GM12878 (cell line): Measurements from ENCODE around the gene ANKRD24. TPM values are rescaled to one million over a fixed set of nuclear protein-coding genes. Genes with fewer than 3 reads are reported as not detected.

Experiments used
- BCLAF1 ChIP-seq: fragments of 450-650 bp; IDR thresholded peaks from 2 replicates; pipeline ENCODE4 v1.6.1; 2017; ENCODE audit warnings: antibody characterized with exemption, mild to moderate bottlenecking, moderate library complexity
- BRCA1 ChIP-seq: IDR thresholded peaks from 2 replicates; pipeline ENCODE4 v1.6.1; 2011; ENCODE audit warnings: low read depth, low read length, improper control_type of control experiment
- CREM ChIP-seq: IDR thresholded peaks from 2 replicates; pipeline ENCODE4 v1.6.1; 2014; ENCODE audit warnings: antibody characterized with exemption, low read depth
- ESRRA ChIP-seq: IDR thresholded peaks from 2 replicates; pipeline ENCODE4 v1.6.1; 2012; ENCODE audit warnings: mild to moderate bottlenecking, low read length, improper control_type of control experiment
- HDGF ChIP-seq: fragments of 450-650 bp; IDR thresholded peaks from 2 replicates; pipeline ENCODE4 v1.6.1; 2016; ENCODE audit warnings: antibody characterized with exemption
- MTA3 ChIP-seq: IDR thresholded peaks from 2 replicates; pipeline ENCODE4 v1.6.1; 2012; ENCODE audit warnings: low read length, inconsistent platforms, borderline replicate concordance
- SIN3A ChIP-seq: IDR thresholded peaks from 2 replicates; pipeline ENCODE4 v1.6.1; 2012; ENCODE audit warnings: low read depth, low read length, improper control_type of control experiment
- SP1 ChIP-seq: IDR thresholded peaks from one replicate; pipeline ENCODE4 v1.6.1; 2011; ENCODE audit warnings: low read depth, low read length
- TARDBP ChIP-seq: IDR thresholded peaks from 2 replicates; pipeline ENCODE4 v1.6.1; 2016; ENCODE audit warnings: borderline replicate concordance
- YBX1 ChIP-seq: fragments of 450-650 bp; IDR thresholded peaks from 2 replicates; pipeline ENCODE4 v1.6.1; 2016; ENCODE audit warnings: antibody characterized with exemption
- ZNF24 ChIP-seq: fragments of 450-650 bp; IDR thresholded peaks from 2 replicates; pipeline ENCODE4 v1.6.1; 2017; ENCODE audit warnings: antibody characterized with exemption, mild to moderate bottlenecking
- ZNF687 ChIP-seq: fragments of 450-650 bp; IDR thresholded peaks from 2 replicates; pipeline ENCODE4 v1.6.1; 2017; ENCODE audit warnings: mild to moderate bottlenecking, moderate library complexity
- polyA plus RNA-seq, 11 experiments: library from polyadenylated mRNA; depleted of rRNA in 4 of 11; unstranded in 6 of 11; stranded (reverse) in 5 of 11; fragments of >200 nt; fragmentation: Nextera tagmentation in 4 of 11; fragmentation: Illumina TruSeq in 1 of 11; extraction: Ambion mirVana in 4 of 11; extraction: Trizol in 1 of 11; gene quantifications; 1 replicate in 1 of 11; 2 replicates in 10 of 11; pipeline versions ENCODE4 v1.2.1 to v1.2.3, GENCODE V29; 2011 to 2016; ENCODE audit warnings: inconsistent platforms in 2 of 11, missing spikeins in 2 of 11, low read depth in 1 of 11
- total RNA-seq, 4 experiments: library from RNA; depleted of rRNA in 3 of 4; stranded (reverse); fragments of >200 nt in 3 of 4; fragmentation: Illumina TruSeq in 1 of 4; extraction: Trizol in 1 of 4; gene quantifications; 2 replicates each; pipeline versions ENCODE4 v1.2.1 to v1.2.3, GENCODE V29; 2013 to 2021
- TF ChIP-seq, protein P1 (sequence below): fragments of 450-650 bp; IDR thresholded peaks from 2 replicates; pipeline ENCODE4 v1.6.1; 2016; ENCODE audit warnings: mild to moderate bottlenecking, moderate library complexity, borderline replicate concordance
- TF ChIP-seq, protein P2 (sequence below): fragments of 450-650 bp; IDR thresholded peaks from 2 replicates; pipeline ENCODE4 v1.6.1; 2014; ENCODE audit warnings: mild to moderate bottlenecking
- TF ChIP-seq, protein P3 (sequence below): fragments of 450-650 bp; IDR thresholded peaks from 2 replicates; pipeline ENCODE4 v1.6.1; 2017; ENCODE audit warnings: mild to moderate bottlenecking

Gene ANKRD24
- total and polyA plus RNA-seq, 10 of the 15 experiments (the other 5 are each of a cell fraction or from before 2014, with no cell fraction given): 0.02 to 0.59 (median 0.35) TPM; not detected in 1

DNA sequence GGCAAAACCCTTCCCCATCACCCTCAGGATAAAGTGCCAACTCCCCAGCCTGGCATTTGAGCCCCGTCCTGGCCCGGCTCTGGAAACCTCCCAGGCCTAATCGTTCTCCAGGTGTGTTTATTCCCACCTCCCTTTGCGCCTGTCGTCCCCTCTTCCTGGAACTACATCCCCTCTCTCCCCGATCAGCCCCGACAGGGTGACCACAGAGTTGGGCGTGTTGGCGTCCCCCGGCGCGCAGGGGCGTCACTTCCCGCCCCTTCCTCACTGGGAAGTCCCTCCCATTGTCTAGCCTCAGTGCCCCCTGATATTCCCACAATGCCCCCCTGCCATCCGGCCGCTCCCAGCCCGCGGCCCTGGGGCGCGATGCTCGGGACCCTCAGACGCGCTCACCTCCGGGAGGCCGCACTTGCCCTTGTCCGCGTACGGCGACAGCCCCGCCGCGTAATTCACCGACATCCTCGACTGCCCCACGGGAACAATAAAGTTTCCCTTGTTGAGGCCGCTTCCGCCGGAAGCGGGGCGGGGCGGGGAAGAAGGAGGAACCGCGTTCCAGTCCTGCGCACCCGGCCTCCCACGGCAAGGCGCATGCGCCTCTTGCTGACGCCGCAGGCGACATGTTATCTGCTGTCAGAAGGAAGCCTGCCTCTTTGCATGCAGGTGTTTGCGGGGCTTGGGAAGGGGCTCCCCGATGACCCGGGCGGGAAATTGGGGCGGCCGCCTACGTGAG, at the start of gene ANKRD24, which contains the start of gene SIRT6 (continued):
- TF ChIP-seq SP1 (peak; percentile 59), ZNF24 (no peak), ESRRA (peak; percentile 65; the same call in 1 of the 2 replicates), TARDBP (peak; percentile 99), ZNF687 (peak; percentile 55; the same call in 1 of the 2 replicates), SIN3A (peak; percentile 87), BCLAF1 (no peak), YBX1 (no peak), CREM (peak; percentile 74; the same call in 1 of the 2 replicates), HDGF (no peak), BRCA1 (no peak), MTA3 (no peak)
- TF ChIP-seq, protein P1, sequence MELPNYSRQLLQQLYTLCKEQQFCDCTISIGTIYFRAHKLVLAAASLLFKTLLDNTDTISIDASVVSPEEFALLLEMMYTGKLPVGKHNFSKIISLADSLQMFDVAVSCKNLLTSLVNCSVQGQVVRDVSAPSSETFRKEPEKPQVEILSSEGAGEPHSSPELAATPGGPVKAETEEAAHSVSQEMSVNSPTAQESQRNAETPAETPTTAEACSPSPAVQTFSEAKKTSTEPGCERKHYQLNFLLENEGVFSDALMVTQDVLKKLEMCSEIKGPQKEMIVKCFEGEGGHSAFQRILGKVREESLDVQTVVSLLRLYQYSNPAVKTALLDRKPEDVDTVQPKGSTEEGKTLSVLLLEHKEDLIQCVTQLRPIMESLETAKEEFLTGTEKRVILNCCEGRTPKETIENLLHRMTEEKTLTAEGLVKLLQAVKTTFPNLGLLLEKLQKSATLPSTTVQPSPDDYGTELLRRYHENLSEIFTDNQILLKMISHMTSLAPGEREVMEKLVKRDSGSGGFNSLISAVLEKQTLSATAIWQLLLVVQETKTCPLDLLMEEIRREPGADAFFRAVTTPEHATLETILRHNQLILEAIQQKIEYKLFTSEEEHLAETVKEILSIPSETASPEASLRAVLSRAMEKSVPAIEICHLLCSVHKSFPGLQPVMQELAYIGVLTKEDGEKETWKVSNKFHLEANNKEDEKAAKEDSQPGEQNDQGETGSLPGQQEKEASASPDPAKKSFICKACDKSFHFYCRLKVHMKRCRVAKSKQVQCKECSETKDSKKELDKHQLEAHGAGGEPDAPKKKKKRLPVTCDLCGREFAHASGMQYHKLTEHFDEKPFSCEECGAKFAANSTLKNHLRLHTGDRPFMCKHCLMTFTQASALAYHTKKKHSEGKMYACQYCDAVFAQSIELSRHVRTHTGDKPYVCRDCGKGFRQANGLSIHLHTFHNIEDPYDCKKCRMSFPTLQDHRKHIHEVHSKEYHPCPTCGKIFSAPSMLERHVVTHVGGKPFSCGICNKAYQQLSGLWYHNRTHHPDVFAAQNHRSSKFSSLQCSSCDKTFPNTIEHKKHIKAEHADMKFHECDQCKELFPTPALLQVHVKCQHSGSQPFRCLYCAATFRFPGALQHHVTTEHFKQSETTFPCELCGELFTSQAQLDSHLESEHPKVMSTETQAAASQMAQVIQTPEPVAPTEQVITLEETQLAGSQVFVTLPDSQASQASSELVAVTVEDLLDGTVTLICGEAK: peak; percentile 100
- TF ChIP-seq, protein P2, sequence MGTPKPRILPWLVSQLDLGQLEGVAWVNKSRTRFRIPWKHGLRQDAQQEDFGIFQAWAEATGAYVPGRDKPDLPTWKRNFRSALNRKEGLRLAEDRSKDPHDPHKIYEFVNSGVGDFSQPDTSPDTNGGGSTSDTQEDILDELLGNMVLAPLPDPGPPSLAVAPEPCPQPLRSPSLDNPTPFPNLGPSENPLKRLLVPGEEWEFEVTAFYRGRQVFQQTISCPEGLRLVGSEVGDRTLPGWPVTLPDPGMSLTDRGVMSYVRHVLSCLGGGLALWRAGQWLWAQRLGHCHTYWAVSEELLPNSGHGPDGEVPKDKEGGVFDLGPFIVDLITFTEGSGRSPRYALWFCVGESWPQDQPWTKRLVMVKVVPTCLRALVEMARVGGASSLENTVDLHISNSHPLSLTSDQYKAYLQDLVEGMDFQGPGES: peak; percentile 35
- TF ChIP-seq, protein P3, sequence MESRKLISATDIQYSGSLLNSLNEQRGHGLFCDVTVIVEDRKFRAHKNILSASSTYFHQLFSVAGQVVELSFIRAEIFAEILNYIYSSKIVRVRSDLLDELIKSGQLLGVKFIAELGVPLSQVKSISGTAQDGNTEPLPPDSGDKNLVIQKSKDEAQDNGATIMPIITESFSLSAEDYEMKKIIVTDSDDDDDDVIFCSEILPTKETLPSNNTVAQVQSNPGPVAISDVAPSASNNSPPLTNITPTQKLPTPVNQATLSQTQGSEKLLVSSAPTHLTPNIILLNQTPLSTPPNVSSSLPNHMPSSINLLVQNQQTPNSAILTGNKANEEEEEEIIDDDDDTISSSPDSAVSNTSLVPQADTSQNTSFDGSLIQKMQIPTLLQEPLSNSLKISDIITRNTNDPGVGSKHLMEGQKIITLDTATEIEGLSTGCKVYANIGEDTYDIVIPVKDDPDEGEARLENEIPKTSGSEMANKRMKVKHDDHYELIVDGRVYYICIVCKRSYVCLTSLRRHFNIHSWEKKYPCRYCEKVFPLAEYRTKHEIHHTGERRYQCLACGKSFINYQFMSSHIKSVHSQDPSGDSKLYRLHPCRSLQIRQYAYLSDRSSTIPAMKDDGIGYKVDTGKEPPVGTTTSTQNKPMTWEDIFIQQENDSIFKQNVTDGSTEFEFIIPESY: no peak
